A204.1 (cell line): ENCODE results near the gene CCDC12.

Experiments
- FAIRE-seq: peaks from 2 replicates; lab custom pipeline; 2012; peaks lifted over from hg19 to GRCh38; lab: Jason Lieb, UNC

The CCDC12 gene

DNA sequence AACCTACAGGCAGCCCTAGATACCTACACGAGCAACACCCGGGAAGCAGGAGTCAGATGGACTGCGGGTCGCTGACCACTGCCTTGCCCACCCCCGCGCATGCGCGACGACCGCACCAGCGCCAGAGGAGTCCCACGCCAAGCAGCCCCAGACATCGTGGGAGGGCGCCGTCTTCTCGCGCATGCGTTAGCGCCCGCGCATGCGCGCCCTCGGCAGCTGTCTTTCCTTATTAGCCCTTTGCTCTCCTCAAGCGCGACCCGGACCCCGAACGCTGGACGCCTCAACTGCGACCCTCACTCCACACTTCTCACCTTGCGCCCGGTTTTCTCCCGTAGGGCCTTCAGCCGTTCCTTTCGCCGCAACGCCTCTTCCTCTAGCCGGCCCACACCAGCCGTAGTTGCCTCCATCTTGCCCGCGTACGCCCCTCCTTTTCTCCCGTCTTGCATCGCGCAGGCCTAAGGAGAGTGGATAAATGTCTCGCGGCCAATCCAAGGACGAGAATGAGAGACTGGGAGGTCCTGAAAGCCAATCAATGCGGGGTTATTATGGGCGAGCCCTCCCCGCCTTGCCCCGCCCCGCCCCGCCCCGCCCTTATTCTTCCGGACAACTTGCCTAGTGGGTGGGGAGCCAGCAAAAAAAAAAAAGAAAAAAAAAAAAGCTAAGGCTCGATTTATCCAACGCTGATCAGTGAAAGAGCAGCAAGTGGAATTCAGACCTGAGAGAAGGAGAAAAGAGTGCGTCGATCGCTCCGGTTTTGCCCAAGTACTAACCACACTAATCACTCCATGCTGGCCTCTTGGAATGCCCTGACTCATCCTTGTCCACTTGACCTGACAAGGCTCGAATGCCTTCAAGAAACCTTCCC lies at the start of gene CCDC12:
Gene CCDC12, minus strand, starts transcription at position 420 of the 865 bp plus-strand sequence. Its CDS starts 13 bp downstream, at position 407.
- peak; percentile 67 for FAIRE-seq

DNA sequence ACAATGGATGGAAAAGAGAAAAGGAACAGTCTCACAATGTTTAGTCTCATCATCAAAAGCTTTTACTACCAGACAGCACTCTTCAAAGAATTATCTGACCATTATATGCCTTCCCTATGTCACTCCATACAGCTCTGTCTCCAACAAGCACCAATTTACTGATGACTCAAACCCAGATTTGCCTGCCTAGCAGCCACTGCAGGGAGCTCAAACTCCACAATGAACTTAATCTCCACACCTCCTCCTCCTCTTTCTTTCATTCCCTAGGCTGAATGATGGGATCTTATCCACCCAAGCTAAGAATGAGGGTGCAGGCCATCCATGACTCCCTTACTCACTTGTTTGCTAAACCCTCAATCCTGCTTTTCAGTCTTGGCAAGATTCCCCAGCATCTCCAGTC lies 48.4 kb upstream of the CCDC12 start:
- no peak for FAIRE-seq

DNA sequence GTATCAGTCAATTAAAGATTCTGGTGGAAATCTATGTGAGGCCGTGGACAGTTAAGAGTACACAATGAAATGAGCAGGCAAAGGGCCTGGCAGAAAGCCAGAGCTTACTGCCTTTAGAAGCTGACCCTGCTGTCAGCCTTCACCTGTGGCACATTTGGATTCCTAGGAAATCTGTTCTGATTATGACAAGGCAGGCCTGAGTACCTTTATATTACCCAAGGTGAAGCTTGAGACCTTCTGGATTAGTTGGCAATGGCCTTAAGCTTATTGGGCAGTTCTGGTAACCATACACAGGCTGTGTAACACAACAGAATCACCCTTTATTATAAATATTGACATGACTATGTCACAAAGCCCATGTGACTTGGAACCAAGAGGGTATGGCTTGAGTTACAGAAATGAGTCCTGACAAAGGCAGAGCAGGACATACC lies 46.1 kb upstream of the CCDC12 start:
- FAIRE-seq = no peak

DNA sequence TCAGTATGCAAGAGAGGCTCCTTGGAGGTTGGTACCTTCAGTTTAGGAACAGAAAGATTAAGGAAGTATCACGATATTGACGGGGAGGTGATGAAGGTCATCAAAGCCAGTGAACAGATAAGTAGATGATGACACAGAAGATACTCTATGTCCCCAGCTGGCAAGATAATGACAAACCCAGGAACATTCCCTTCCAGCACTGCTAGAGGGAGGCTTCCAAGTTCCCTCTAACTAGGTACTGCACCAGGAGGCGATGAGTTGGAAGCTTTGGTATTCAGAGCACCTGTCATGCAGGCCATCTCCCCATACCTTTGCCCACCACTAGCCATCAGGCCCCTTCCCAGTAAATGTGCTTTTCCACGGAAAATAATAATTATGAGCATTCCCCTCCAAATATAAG lies 43.8 kb upstream of the CCDC12 start:
- FAIRE-seq = no peak

DNA sequence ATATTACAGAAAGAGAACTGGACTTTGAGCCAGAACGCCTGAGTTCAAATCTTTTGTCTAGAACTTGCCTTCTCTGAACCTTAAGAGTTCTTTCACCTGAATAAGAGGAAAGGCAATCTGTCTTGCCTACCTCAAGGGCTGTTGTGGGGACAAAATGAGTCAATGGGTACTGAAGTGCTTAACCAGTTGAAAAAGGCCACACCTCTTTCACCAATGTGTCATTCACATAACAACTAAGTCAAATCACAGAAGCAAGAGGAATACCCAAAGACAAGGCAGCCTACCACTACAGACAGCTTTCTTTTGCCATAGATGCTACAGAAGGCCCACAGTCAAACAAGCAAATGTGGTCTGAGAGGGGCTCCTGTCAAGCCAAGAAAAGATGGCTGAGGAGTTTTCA lies 42.7 kb upstream of the CCDC12 start:
- FAIRE-seq = no peak

DNA sequence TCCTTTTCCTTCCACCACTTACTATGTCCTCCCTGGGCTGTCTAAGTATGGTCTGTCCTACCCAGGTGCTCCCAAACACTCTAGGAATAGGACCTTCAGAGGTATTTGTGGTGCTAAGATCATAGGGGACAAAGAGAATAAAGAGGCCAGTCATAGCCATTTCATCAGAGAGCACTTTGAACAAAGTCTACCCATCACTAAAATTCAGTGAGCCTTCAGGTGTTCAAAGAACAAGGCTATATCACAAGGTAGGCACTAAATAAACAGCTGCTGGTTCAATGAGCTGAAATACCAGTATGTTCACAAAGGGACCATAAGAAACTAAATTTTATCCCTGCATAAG lies 41.7 kb upstream of the CCDC12 start:
- FAIRE-seq = no peak

DNA sequence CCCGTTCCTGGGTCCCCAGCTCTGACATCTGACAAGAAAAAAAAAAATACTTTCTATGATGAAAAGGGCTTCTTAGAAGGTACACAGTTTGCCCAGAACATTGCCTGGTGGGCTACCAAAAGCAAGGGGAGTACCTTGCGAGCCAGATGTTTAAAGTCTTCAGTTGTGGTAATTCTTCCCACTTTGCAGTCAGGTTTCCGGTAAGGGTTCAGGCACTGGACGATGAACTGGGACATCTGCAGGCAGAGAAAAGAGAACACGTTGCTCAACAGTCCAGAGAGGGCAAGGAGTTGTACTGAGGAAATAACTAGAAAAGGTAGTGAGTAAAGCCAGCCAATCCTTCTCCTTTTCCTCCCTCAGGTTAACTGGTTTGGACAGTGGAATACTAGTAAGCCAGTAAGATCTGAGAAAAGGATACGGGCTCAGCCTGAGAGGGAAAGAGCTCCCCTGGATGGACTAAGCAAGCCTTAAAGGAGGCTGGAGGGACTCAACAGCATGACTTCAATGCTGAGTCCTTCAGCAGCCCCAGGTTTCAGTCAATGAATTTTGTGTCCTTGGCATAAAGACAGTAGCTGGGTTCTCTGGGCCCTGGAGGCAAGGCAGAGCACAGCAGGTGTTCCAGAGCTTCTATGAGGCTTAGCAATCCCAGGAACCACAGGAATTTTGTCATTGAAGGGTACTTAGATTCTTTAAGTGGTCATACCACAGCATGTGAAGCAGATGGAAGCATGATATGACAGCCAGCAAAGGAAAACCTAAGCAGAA lies 41.1 kb upstream of the CCDC12 start:
- FAIRE-seq = no peak

DNA sequence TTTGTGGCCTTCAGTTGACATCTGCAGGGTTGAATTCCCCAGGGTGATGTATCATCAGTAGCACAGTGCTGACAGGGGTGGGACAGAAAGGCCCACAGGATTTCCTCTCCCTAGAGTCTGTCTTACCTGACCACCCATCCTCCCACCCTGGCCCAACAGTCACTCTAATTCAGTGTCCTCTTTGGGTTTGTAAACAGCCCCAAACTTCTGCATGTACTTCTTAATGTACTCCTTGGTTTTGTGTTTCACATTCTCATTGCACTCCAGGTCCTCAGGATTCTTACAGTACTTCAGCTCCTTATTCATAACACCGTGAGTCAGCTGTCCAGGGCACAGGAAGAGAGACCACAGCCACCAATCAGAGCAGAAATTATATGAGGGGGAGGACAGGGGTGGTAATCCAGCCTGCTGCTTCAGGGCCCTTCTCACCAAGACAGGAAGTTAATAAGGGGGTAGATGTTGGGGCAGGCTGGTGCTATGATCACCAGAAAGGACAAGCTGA lies 40.4 kb upstream of the CCDC12 start:
- no peak for FAIRE-seq

DNA sequence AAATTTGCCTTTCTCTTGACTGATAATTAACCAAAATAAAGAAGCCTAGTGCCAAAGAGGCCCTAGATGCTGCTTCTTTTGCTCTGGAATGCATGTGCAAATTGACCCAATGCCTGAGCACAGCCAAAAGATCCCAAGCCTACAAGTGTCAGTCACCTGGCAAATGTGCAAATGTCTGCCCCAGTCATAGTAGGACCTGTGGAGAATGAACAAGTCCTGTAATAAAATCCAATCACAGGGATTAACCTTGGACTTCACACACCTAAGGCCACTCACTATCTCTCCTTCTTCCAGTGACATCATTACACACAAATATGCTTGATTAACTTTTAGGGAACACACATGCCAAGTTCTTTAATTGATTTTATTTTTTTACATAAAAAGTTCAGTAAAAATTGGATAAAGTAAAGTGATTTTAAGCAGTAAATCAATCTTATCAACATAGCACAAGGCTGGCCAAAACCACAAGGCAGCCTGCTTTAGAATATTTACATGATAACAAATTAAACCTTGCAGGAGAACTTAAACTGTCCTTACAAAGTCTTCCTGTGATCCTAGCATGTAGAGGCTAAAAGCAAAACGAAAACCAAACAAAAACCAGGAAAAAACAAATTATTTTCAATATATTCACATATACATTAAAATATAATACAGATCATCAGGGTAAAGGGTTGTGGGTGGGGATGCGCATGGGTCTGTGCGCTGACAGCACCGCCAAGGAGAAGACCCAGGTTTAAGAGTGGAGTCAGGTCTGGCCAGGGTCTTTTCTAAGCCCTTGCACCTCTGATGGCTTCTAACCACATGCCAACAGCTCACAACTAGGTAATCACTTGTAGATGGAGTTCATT lies 39.8 kb upstream of the CCDC12 start:
- no peak for FAIRE-seq

DNA sequence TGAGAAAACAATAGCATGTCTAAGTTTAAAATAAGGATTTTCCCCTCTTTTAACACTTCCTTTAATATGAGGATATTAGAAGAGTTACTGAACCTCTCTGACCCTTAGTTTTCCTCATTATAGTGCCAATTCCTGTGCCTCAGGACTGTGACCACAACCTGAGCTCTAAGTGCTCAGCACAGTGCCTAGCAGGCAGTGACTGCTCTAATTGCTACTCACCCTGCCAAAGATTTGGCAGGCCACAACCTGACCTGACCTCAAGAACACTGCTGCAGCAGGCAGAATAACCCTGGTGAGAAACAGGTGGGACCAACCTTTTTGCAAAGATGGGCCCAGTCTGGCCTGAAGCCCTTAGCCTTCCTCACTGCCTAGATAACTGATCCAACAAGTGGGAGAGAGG lies 38.6 kb upstream of the CCDC12 start:
- FAIRE-seq = no peak

DNA sequence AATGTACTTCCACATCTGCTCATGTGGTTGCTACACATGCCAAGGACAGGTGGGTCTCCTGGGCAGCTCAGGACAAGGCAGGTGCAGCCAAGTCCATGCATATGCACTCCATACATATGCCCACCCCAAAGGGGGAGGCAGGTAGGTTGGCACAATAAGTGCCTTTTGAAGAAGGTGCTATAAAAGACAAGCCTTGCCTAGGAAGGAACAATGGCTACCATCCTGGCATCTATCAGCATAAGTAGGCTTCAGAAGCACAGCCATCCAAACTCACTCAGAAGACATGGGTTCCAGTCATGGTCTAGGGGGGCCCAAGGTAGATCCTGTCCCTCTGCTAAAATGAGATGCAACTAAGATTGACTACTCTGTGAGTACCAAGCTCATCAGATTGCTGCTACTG lies 37.5 kb upstream of the CCDC12 start:
- FAIRE-seq = no peak

DNA sequence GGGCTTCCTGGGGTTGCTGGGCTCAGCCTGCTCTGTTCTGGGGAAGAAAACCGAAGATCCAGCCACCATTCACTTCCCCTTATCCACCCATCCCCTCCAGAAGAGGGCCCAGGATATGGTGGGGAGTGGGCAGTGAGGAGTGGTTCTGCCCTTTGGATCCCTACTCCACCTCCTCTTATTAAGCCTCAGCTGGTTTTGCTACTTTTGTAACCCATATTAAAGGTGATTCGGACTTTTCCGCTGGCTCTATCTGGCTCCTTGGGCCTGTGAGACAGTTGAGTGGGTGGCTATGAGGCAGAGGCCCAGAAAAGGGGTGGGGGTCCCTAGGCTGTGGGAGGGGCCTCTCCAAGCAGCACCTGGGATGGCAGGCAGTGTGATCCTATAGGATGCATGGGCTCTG lies 36.7 kb upstream of the CCDC12 start:
- FAIRE-seq = no peak

DNA sequence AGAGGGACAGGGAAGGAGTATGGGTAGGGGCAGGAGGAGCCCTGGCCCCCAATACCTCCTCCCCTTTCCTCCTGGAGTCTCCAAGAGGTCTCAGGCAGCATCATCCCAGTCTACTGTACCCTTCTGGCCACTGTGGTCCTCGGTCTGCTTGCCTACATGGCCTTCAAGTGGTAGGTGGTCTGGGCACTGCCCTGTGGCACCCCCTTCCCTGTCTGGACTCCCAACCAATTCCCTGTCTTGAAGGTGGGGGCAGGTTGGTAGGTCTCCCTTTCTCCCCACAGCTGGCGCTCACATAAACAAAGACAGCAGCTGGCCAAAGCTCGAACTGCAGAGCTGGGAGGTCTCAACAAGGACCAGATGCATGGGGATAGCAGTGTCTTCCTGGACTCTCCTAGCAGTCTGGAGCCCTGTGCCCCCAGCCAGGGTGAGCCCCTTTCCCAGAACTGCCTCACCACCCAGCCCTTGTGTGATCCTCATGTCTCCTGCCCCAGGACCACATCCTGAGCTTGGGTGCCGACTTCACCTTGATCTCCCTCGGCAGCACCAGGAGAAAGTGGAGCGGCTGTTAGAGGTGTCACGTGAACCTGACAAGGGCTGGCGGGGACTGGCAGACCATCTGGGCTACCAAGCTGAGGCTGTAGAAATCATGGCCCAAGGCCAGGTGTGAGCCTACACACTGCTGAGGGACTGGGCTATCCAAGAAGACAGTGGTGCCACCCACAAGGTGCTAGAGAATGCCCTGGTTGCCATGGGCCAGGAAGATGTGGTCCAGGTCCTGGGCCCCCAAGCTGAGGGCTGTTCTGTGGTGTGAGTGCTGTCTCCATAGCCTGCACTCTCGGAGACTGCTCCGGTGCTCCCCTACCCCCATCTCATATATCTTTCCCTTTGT lies 36.0 kb upstream of the CCDC12 start:
- no peak for FAIRE-seq

DNA sequence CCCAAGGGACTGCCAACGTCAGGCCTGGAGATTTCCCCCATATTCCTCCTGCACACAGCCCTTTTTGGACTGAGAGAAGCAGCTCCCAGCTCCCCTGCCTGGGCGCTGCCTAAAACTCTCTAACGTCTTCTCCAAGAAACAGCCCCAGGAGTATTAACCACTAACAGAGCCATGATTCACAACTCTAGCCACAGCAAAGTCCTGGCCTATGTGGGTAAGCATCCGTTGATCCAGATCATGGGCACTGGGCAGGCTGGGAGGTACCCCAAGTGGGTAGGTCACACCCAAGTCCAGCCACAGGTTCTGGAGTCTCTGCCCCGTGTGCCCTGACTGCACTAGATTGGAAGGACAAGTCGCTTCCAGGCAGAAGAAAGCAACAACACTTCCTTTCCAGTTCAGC lies 34.8 kb upstream of the CCDC12 start:
- FAIRE-seq = no peak

DNA sequence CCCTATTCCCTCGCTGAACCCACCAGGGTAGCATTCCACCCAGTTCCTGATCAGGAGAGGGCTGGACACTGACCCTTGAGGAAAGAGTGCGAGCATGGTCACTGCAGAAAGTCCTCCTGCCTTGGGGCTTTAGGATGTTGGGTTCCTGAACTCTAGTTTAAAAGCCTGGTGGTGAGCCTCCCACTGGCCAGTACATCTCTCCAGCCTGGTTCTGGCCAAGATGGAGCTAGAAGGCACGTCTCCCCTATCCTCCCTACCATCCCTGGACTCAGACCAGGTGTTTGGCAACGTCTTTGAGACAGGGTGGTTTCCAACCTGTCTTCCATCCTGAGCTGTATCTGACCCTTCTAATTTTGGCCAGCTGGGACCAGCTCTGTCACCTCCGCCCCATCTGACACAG lies 34.4 kb upstream of the CCDC12 start:
- FAIRE-seq = no peak

DNA sequence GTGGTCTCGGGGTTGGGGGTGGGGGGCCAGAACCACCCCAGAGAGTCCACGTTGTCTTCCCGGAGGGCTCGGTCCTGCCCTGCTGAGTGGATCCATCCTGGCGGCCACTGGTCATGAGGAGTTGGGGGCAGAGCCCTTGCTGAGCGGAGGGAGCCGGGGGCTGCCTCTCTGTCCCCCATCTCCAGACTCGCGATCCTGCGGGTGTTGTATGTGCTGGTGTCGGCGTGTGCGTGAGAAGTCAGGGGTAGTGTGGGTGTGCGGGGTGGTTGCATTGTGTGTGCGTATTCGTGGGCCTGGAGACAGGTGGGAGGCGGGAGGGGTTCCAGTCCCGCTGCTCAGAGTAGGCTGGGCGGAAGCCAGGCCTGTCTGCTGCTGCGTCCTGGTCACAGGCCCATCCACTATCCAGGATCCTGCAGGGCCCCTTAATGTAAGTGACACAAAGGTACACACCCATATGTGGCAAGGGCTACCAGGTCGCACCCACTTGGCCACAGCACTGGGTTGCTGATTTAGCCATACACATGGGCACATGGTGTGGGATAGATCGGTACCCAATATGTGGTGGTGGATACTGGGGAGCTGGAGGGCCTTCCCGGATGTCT lies 33.7 kb upstream of the CCDC12 start:
- FAIRE-seq = no peak

DNA sequence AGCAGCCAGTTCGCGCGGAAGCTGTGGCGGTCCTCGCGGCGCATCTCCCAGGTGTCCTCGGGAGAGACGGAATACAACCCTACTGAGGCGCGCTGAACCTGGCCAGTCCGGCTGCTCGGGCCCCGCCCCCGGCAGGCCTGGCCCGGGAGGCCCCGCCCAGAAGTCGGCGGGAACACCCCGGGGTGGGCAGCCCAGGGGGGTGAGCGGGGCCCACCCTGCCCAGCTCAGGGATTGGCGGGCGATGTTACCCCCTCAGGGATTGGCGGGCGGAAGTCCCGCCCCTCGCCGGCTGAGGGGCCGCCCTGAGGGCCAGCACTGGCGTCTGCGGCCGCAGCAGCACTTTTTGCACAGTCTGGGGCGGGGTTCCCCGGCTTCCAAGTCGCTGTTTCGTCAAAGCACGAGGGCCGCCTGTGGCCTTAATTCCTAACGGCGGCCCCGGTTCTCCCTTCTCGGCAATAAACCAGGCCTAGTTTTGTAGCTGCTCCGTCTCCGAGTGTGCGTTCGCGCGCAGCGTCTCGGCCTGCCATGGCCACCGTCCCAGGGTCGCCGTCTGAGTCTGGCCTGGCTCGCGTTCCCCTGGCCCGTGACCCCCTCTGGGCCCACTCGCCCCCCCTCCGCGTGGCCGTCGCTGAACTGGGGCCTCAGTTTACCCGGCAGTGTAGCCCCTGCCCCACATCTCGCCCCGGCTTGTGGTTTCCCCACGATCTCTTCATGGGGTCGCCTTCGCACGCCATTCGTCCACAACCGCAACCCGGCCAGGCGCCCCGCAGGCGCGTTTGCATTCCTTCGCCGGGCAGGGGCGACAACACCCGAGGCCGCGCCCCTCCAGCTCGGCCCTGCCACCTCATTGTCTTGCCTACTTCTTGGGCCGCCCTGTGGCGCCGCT lies 32.9 kb upstream of the CCDC12 start:
- FAIRE-seq = no peak

DNA sequence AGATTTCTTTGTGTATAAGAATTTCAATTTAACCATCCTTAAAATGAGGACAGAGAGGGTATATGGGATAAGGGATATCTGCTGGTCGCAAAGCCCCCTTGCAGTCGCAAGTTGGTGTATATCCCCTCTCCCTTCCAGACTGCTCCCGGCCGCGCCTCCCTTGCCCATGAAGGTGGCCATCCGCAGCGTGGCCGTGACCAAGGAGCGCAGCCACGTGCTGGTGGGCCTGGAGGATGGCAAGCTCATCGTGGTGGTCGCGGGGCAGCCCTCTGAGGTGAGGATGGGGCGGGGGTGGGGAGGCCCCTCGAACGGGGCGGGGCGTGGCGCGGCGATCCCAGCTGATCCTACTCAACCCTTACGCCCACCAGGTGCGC lies 32.3 kb upstream of the CCDC12 start:
- FAIRE-seq = no peak

DNA sequence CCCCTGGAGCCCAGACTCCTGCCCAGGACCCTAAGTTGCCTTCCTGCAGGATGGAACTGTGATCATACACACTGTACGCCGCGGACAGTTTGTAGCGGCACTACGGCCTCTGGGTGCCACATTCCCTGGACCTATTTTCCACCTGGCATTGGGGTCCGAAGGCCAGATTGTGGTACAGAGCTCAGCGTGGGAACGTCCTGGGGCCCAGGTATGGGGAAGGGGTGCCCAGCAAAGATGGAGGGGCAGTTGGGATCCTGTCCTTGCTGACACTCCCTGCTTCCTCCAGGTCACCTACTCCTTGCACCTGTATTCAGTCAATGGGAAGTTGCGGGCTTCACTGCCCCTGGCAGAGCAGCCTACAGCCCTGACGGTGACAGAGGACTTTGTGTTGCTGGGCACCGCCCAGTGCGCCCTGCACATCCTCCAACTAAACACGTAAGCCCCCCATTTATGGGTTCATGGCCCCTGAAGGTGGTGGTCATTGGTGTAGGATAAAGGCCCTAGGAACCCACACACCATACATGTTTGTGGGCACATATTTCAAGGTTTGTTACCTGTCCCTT lies 31.8 kb upstream of the CCDC12 start:
- no peak for FAIRE-seq
